SU-DHL-6 (cell line): ENCODE measurements around the gene GZMA.

Experiments used
- EZH2phosphoT487 ChIP-seq: fragments of 200-600 bp; sonication (generic), shearing (Covaris generic); conservative IDR thresholded peaks from 2 replicates; pipeline ENCODE4 v1.6.1; 2018; ENCODE audit warnings: mild to moderate bottlenecking, antibody characterized with exemption, low read length, moderate library complexity, mixed read lengths
- TF ChIP-seq, protein P1 (sequence below): fragments of 200-600 bp; sonication (generic); IDR thresholded peaks from one replicate; pipeline ENCODE4 v1.5.1; 2017; ENCODE audit warnings: antibody characterized with exemption, mild to moderate bottlenecking, low read length, moderate library complexity; ENCODE audit not compliant: insufficient read depth, poor library complexity, severe bottlenecking

DNA sequence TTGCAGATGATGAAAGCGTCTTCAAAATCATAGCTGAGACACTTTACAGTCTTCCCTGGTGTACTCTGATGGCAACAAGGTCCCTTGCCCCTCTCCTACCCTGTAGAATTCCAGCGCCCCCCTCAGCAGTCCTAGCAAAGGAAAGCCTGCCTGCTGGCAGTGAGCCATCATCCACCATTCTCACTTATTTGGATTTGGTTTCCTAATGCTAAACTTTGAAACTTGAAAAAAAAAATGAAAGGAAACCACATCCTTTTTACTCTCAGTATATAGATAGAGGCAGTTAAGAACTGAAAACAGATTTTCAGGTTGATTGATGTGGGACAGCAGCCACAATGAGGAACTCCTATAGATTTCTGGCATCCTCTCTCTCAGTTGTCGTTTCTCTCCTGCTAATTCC lies at the start of gene GZMA:
- TF ChIP-seq, protein P1, sequence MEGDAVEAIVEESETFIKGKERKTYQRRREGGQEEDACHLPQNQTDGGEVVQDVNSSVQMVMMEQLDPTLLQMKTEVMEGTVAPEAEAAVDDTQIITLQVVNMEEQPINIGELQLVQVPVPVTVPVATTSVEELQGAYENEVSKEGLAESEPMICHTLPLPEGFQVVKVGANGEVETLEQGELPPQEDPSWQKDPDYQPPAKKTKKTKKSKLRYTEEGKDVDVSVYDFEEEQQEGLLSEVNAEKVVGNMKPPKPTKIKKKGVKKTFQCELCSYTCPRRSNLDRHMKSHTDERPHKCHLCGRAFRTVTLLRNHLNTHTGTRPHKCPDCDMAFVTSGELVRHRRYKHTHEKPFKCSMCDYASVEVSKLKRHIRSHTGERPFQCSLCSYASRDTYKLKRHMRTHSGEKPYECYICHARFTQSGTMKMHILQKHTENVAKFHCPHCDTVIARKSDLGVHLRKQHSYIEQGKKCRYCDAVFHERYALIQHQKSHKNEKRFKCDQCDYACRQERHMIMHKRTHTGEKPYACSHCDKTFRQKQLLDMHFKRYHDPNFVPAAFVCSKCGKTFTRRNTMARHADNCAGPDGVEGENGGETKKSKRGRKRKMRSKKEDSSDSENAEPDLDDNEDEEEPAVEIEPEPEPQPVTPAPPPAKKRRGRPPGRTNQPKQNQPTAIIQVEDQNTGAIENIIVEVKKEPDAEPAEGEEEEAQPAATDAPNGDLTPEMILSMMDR: no peak
- no peak for TF ChIP-seq EZH2phosphoT487
